GM19372 (cell line): ENCODE data around the gene TOP1.
A peak's percentile ranks its signal among the peaks of the same experiment; 100 is the strongest.
"Not testable (repeated sequence)": the region's sequence is repeated elsewhere in the genome, so short reads cannot be mapped to it uniquely, and the experiment has no call there.

ENCODE experiments used
- ATAC-seq: cut with Tn5 transposase; IDR thresholded peaks from one replicate; pipeline ENCODE4 v1.9.1; 2021; ENCODE audit warnings: mild to moderate bottlenecking, low read depth, moderate library complexity; ENCODE audit not compliant: unreplicated experiment

Gene TOP1

DNA sequence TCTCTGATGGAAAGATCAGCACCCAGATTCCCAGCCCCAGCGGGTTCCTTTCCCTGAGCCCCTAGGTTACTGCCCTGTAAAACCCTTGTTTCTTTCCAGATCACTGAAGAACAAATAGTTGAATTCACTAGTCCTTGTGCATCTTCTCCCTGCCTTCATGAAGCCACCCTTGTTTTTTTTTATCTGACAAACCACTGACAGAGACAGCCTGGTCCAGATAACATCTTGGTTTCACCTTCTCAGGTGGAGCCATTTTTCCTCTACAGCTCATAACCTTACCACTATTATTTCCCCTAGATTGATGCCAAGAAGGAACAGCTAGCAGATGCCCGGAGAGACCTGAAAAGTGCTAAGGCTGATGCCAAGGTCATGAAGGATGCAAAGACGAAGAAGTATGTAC lies 92.8 kb downstream of the TOP1 start:
- no peak for ATAC-seq

DNA sequence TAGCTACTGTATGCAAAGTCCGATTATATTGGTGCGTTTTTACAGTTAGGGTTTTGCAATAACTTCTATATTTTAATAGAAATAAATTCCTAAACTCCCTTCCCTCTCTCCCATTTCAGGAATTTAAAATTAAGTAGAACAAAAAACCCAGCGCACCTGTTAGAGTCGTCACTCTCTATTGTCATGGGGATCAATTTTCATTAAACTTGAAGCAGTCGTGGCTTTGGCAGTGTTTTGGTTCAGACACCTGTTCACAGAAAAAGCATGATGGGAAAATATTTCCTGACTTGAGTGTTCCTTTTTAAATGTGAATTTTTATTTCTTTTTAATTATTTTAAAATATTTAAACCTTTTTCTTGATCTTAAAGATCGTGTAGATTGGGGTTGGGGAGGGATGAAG lies 95.0 kb downstream of the TOP1 start:
- no peak for ATAC-seq

DNA sequence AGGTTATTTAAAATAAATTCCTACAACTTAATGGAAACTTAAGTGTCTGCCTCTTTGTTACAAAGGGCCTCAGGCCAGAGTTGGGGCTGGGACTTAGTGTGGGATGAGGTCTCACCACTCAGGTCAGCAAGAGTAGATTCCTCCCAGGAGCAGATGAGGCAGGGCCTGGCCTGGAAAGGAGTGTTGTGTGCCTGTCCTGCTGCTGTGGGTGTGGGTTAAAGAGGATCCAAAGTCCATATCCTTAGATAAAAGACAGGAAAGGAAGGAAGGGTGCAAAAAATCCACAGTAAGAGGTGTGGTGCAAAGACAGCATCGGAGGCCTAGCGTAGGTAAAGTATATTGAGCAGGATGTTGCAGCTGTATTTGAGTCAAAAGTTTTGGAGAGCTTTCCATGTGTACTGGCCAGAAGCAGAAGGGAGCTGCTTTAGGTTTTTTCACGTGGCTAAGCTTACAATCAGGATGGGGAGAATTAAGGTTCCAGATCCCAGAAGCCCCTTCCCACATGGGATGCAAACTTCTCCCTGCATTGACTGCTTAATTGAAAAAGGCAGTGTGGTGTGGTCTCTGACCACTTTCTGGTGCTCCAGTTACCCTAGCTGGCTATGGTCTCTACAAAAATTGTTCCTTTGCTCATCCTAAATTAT lies 96.0 kb downstream of the TOP1 start:
- no peak for ATAC-seq

DNA sequence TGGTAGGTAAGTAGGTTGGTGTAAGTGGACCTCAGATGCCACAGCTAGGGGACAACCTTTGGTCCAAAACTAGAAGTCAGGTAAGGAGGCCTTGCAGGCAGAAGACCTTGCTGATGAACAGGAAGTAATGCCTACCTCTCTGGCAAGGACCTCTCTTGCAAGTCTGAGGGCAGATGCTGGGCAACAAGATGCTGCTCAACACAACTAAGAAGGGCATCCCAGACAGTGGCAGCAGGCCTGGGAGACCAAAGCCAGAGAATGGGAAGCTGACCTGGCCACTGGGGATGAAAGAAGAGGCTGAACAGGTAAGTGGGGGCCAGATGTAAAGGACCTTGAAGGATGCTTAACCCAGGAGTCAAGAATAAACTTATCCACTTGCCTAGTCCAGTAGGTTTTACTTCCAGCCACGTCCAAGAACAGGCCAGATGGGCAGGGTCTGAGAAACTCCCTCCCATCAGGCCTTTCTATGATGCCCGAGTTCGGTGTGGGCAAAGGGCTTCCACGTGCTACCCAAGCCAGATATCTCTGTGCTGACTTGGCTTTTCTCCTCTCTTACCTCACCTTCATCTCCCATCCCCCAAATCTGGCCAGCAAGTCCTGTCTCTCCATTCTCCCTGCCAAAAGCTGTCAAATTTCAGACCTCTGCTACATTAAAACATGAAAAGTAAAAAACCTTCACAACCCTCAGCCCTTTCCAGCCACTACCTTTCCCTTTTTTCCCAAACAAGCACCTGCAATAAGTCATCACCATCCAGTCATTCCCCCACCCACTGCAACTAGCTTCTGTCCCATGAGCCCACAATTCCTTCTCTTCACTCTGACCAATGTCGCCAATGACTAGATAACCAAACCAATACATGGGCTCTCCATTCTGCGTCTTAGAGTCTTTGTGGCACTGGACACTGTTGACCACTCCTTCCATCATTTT lies 97.2 kb downstream of the TOP1 start:
- no peak for ATAC-seq

DNA sequence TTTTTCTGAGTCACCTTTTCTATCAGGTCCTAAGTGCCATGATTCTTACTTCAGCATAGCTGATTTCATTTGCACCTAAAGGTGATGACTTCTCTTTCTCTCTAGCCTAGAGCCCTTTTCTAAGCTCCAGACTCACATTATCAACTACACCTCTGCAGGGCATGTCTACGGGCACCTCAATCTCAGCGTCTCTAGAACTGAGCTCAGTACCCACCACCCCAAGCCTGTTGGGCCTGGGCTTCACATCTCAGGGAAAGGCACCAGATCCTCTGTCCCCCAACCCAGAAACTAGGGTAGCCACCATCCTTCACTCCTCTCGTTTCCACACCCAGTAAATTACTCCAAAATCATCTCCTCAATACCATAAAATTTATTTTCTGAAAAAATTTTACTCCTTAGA lies 98.1 kb downstream of the TOP1 start:
- no peak for ATAC-seq

DNA sequence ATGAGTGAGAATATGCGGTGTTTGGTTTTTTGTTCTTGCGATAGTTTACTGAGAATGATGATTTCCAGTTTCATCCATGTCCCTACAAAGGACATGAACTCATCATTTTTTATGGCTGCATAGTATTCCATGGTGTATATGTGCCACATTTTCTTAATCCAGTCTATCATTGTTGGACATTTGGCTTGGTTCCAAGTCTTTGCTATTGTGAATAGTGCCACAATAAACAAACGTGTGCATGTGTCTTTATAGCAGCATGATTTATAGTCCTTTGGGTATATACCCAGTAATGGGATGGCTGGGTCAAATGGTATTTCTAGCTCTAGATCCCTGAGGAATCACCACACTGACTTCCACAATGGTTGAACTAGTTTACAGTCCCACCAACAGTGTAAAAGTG lies 99.7 kb downstream of the TOP1 start:
- not testable (repeated sequence) for ATAC-seq

DNA sequence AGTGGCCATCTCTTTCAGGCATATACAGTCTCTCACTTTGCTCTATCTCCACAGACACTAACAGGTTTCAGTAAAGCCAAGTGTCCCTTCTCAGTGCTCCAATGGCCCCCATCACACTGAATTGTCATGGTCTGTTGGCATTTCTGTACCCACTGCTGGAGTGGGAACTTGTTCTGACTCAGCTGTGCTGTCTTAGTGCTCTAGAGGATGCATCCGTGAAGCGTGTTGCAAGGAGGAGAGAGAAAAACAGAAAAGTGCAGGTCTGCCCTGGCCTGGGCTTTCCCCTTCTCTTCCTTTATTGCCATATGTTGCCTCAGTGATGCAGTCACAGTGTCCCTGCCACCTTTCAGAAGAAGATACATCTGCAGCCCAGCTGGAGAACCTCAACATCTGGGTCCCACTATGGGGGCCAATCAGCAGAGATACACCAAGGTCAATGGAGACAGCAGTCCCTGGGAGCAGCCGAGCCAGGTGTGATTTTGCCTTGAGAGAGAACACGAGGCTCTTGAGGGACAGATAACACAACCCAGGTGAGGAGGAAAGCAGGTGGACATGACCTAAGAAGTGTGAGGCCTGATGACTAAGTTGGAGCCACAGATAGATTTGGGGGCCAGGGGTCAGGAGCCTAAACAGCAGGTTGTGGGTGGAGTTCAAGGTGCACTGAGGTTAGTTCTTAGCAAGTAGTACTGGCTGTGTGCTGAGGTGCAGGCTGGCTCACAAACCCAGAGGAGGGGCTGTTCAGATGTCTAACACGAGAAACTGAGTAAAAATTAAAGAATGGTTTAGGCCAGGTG lies 103.2 kb downstream of the TOP1 start:
- no peak for ATAC-seq

DNA sequence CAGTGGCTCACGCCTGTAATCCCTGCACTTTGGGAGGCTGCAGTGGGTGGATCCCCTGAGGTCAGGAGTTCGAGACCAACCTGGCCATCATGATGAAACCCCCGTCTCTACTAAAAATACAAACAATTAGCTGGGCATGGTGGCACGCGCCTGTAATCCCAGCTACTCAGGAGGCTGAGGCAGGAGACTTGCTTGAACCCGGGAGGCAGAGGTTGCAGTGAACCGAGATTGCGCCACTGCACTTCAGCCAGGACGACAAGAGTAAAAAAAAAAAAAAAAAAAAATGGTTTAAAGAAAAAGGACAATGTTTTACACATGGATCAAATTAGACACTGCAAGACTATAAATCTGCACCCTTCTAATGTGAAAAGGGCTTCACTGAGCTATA lies 103.8 kb downstream of the TOP1 start:
- ATAC-seq: not testable (repeated sequence)

DNA sequence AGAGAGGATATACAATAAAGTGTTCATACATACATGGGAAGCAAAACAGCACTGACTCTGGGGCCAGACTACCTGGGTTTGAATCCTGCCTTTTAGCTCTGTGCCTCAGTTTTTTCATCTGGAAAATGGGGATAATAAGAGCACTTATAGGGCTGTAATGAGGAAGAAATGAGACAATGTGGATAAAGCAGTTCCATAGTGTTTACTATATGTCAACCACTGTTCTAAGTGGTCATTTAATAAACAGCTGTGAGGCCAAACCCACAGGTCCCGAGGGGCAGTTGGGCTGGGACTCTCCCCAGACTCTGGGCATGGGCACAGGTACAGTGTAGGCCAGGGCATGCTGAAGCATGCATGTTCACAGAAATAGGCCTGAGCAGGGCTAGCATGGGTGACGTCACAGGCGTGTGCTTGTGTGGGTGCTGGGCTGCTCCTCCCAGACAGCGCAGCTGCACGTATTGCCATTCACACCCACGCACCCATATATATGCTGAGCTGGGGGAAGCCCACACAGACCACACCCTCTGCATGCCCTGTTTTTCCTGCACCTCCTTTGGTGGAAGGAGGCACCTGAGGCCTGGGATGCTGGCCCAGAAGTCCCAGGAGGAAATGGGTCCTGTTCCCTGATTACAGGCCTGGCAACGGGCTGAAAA lies 105.2 kb downstream of the TOP1 start:
- ATAC-seq: peak; percentile 33

DNA sequence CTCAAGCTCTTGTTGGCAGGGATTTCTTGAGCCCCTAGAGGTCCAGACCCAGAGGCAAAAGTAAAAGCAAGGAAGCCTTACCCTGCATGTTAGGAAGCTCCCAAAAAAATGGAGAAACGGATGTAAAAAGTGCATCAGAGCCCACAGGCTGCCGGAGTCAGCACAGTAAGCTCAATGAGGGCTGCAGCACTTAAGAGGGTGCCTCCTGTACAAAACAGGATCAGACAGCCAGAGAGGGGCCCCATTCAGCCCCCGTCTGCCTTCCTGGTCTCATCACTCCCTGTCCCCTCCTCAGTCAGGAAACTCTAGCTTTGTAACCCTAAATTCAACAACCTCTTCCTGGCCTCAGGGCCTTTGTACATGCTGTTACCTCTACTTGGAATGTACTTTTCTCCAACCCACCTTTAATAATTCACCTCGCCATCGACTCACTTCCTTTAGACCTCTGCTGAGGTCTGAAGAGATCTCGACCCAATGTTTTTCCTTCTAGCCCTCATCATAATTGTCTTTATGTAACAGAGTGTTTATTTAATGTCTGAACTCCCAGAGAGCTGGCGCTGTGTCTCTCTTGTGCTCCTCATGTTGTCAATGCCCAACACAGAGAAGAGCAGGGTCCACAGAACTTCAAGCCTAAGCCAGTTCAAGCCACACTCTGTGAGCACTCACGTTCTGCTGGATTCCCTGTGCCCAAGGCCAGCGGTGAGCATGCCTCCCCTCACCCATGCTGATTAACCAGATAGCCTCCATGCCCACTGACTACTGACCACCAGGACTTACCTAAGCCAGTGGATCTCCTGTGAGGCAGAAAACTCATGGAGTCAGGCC lies 106.0 kb downstream of the TOP1 start:
- no peak for ATAC-seq

DNA sequence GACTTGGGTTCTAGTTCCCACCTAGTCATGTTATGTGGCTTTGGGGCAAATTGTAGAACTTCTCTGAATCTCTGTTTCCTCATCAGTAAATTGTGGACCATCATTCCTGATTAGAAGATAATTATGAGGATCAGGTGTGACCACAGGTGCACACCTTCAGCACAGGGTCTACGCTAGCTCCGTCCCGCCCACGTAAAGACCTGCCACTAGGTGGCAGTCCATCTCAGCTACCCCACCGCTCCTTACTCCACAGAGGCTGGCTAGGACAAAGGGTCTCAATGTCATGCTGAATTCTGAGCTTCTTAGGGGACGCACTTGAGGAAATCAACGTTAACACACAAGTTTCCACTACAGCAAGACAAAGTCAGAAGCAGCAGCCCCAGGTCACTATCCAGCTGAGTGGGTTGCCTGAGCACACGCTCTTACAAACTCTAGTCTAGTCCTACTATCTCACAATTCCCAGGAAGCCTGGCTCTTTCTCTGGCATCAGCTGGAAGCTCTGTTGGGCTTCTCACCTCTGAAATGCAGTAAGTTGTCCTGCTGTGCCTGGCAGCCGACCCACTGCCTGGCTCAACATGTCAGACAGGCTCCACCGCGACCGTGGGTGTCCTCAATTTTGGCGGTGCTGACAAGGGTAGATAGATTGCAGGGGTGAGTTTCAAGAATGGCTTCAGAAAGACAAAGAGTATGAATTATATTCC lies 106.7 kb downstream of the TOP1 start:
- no peak for ATAC-seq

DNA sequence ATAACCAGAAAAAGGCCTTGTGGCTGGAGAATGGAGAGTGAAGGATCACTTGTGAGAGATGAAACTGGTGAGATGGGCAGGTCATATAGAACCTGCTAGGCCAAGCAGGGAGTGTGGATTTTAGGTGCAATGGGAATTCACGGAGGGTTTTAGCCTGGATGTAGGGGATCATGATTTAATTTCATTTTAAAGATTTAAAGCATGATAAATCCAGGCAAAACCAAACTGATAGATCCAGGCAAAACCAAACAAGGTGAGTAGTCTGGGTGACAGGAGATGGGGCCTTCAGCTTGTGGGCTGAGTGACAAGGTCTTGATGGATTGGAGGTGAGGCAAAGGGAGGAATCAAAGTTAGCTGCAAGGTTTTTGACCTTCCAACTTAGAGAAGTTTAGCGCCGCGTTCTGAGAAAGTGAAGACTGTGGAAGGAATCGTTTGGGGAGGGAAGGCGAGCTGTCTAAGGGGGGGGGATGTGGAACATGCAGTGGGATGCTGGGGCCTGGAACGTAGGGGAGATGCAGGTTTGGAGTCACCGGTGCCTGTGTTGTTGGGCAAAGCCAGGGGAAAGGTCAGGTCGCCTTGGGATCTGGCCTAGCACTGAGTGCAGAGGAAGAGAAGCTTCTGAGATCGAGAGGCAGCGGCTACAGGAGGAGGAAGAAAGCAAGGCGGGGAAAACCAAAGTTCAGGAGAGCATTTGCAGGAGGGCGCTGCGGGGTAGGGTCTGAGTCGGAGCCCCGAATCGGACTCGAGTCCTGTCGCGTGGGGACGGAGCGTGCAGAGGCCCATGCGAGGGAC lies 107.5 kb downstream of the TOP1 start:
- ATAC-seq: no peak

DNA sequence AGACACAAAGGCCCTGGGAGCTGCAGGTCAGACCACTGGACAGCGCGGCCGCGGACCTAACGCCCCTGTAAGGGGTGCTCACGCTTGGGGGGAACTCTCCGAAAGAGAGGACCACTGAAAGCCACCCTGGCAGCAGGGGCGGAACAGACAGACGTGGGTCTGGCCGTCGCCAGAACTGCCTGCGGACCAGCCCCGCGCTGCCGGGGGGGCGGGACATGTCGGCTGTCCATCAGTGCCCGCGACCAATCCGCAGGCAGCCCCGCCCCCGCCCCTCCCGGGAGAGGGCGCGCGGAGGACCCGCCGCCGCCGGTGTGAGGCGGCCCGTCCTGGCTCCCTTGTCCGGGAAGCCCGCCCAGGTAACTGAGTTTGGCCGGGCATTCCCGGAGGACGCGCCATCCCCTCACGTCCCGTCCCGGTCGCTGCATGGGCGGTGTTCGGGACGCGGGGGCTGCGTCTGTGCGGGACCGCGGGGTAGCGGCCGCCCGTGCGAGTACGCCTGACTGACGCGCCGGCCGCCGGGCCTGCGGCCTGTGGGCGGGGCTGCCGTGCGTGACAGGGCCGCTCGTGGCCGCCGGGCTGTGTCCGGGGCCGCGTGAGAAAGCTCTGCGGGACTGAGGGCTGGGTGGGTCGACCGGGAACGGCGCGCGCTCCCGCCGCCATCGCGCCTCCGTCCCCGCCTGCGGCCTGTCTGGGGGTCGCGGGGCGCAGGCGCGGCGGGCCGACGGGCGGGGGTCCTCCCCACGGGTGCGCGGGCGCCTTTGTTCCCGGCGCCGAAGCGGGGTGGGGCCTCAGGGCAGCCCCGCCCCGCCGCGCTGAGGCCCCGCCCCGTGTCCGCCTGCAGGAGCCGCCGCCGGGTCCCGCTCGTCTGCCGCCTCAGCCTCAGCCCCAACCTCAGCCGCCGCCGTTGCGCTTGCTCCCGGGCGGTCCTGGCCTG lies 108.3 kb downstream of the TOP1 start, which contains the start of gene PLCG1:
Gene PLCG1, plus strand, starts transcription at position 864 of the 934 bp plus-strand sequence. CDS start 99 bp downstream, outside the sequence.
- peak; percentile 59 for ATAC-seq

DNA sequence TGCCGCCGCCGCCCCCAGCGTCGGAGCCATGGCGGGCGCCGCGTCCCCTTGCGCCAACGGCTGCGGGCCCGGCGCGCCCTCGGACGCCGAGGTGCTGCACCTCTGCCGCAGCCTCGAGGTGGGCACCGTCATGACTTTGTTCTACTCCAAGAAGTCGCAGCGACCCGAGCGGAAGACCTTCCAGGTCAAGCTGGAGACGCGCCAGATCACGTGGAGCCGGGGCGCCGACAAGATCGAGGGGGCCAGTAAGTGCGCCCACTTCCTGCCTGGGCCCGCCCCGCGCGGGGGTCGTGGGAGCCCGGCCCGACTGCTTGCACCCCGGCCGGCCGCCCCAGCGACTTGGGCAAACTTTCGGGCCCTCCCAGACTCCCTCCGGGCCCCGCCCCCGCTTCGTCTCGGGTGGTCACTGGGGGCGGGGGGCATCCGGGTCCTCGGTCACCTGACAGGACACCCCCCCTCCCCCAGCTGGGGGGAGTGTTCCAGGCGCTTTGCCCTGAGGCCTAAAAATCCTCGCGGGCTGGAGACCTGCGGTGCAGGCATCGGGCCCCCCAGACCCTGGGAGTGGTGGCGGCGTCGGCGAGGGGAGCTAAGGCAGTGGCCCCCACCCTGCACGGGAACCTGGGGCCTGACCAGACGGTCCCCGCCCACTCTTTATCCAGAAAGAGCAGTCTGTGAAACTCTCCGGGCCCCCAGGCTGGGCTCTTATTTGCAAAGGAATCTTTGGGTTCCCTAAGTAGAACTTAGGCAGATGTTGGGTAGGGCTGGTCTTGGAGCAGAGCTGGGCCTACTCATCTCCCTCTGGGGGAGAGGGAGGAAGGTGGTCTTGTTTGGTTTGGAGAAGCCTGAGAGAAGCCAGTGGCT lies 109.2 kb downstream of the TOP1 start:
- ATAC-seq: peak; percentile 14

DNA sequence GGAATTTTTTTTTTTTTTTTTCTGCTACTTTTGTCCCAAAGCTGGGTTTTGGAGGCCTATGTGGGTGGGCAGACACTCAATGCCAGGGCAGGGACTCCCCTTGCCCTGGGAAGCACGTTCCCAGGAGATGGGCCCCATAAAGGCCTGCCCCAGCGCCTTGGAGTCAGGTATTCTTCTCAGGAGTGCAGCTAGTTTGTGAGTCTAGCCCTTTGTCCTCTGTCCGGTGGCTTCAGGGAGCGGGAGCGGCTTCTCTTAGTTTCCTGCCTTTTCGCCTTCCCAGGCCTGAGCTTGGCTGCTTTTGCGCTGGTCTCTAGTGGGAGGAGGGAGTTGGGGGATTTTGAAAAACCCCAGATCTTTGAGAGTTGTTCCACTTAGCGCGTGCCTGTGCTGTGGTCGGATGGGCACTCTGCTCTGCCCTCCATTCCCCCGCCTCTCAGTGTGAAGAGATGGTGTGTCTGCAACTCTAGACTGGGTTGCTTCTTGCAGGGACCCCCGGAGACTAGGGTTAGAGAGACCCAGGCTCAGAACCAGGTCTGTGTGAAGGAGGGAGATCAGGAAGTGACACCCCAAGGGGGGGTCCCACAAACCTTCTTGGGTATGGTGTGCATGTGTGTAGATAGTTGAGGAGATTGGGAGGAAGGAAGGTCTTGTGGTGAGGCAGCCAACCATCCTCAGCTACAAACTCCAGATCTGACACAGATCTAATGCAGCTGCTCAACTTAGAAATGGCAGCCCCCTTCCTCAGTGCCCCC lies 110.0 kb downstream of the TOP1 start:
- no peak for ATAC-seq
